Prostate gland (tissue), 2 donors: ENCODE results near the gene NT5DC4.

Experiments
- CTCF ChIP-seq, 4 experiments: fragments of 200-600 bp in 2 of 4; fragments of 450-650 bp in 2 of 4; sonication (generic) in 2 of 4; IDR thresholded peaks; 1 replicate in 3 of 4; 2 replicates in 1 of 4; pipeline ENCODE4 v1.5.1; 2016 to 2019; ENCODE audit warnings: antibody characterized with exemption in 4 of 4, mild to moderate bottlenecking in 2 of 4, moderate library complexity in 2 of 4
- POLR2AphosphoS5 ChIP-seq: sonication (generic); formaldehyde crosslinking; IDR thresholded peaks from one replicate; pipeline ENCODE4 v1.6.1; 2017; ENCODE audit warnings: antibody characterized with exemption

- TF ChIP-seq POLR2AphosphoS5 (no peak), CTCF (IDR thresholded peaks at IDR 0.05) (no peak)
These were observed 11.1 kb upstream of the NT5DC4 start for GRCh38 chr2:112709703-112710102.
